Body of pancreas (tissue), 4 donors: ENCODE results near the gene CST3. TPM values are rescaled to one million over a fixed set of nuclear protein-coding genes. Genes with fewer than 3 reads are reported as not detected.

ENCODE experiments used
- ATAC-seq: fragments of 150-250 bp; one replicate; pipeline ENCODE4 v1.9.1; 2016
- DNase-seq, 4 donors: peaks; one replicate each; pipeline ENCODE4 v3.0.0-alpha.2; 2019
- H3K27ac ChIP-seq, 4 donors: fragments of 200-600 bp; sonication (generic); 1 replicate in 3 of 4; 2 replicates in 1 of 4; pipeline versions ENCODE4 v1.5.1 to v1.6.1; 2016 to 2019; ENCODE audit warnings: mild to moderate bottlenecking in 1 of 4, mixed read lengths in 1 of 4, moderate library complexity in 1 of 4
- H3K27me3 ChIP-seq, 2 donors: fragments of 200-600 bp; sonication (generic); one replicate each; pipeline ENCODE4 v1.6.0; 2016; ENCODE audit warnings: mild to moderate bottlenecking in 1 of 2
- H3K36me3 ChIP-seq, 2 donors: fragments of 200-600 bp; sonication (generic); replicated peaks in 1 of 2; 2 replicates each; pipeline ENCODE4 v1.5.1; 2016; ENCODE audit warnings: low read depth in 2 of 2; ENCODE audit not compliant: insufficient read depth in 1 of 2
- H3K4me1 ChIP-seq: fragments of 200-600 bp; sonication (generic); one replicate; pipeline ENCODE4 v1.6.0; 2016
- H3K4me3 ChIP-seq, 2 donors: fragments of 200-600 bp; sonication (generic); 1 replicate in 1 of 2; 2 replicates in 1 of 2; pipeline ENCODE4 v1.5.1; 2016 to 2019
- H3K9me3 ChIP-seq, 3 donors: fragments of 200-600 bp; sonication (generic); 1 replicate in 2 of 3; 2 replicates in 1 of 3; pipeline ENCODE4 v1.5.1; 2016
- CTCF ChIP-seq, 7 experiments: fragments of 450-650 bp in 4 of 7; fragments of 200-600 bp in 3 of 7; sonication (generic) in 3 of 7; IDR thresholded peaks; one replicate each; pipeline ENCODE4 v1.5.1; 2016 to 2019; ENCODE audit warnings: antibody characterized with exemption in 7 of 7
- POLR2A ChIP-seq, 3 donors: fragments of 450-650 bp; IDR thresholded peaks; one replicate each; pipeline ENCODE4 v1.6.1; 2016; ENCODE audit warnings: antibody characterized with exemption in 3 of 3, mild to moderate bottlenecking in 2 of 3
- WGBS, 2 donors: methylation state at CpG; one replicate each; pipeline ENCODE4 v1.1.5; 2017; 5-methylcytosine and 5-hydroxymethylcytosine counted together
- intact Hi-C: fragments of 100-400 bp; cut with DNase I; formaldehyde crosslinking; loops from one replicate; pipeline ENCODE4 v1.15.1; 2023
- total RNA-seq, 2 donors: library from RNA; depleted of rRNA; stranded (reverse); fragments of >200 nt; gene quantifications; one replicate each; pipeline ENCODE4 v1.1.0, GENCODE V29; 2016

CST3 gene
- total RNA-seq, 2 donors from 2014 or later: 491 to 654 TPM

- Histone ChIP-seq H3K9me3 (no peaks in the 10 kb centered on the region), H3K27me3 (no peaks in the 10 kb centered on the region), H3K36me3 (no peaks in the 10 kb centered on the region), H3K4me1 (no peaks in the 10 kb centered on the region), H3K27ac (no peak overlapping the region), H3K4me3 (no peak overlapping the region)
- TF ChIP-seq CTCF (IDR thresholded peaks at IDR 0.05): no peak
- TF ChIP-seq POLR2A (IDR thresholded peaks at IDR 0.05): no peak
- no peak for DNase-seq
- 70 to 86% methylated on average over 2 of the region's 2 CpGs for WGBS, 2 donors
- intact Hi-C loops: no loop called here
- no peak for ATAC-seq
Measured at GRCh38 chr20:23683281-23683680, 45.5 kb upstream of the CST3 start.

- H3K27me3 ChIP-seq: no peaks in the 10 kb centered on the region
- TF ChIP-seq POLR2A (IDR thresholded peaks at IDR 0.05): no peak
- no peak for TF ChIP-seq CTCF (IDR thresholded peaks at IDR 0.05)
- no peaks in the 10 kb centered on the region for H3K9me3 ChIP-seq
- DNase-seq (no peak), ATAC-seq (no peak)
- H3K4me1 ChIP-seq: no peaks in the 10 kb centered on the region
- intact Hi-C loops: no loop called here
- no peak overlapping the region for H3K4me3 ChIP-seq
- no peaks in the 10 kb centered on the region for H3K36me3 ChIP-seq
- H3K27ac ChIP-seq: no peak overlapping the region
Measured at GRCh38 chr20:23680146-23680545, 42.4 kb upstream of the CST3 start.

- H3K9me3 ChIP-seq: no peaks in the 10 kb centered on the region
- WGBS, 2 donors: 77 to 93% methylated on average over 7 of the region's 7 CpGs
- DNase-seq (no peak), ATAC-seq (no peak)
- TF ChIP-seq POLR2A (IDR thresholded peaks at IDR 0.05): no peak
- TF ChIP-seq CTCF (IDR thresholded peaks at IDR 0.05): no peak
- H3K4me1 ChIP-seq: no peaks in the 10 kb centered on the region
- no peaks in the 10 kb centered on the region for H3K36me3 ChIP-seq
- no peak overlapping the region for H3K27ac ChIP-seq
- H3K27me3 ChIP-seq: no peaks in the 10 kb centered on the region
- H3K4me3 ChIP-seq: no peak overlapping the region
- intact Hi-C loops: no loop called here
Measured at GRCh38 chr20:23679133-23680092, 41.7 kb upstream of the CST3 start.

- DNase-seq: no peak
- no peak for TF ChIP-seq CTCF (IDR thresholded peaks at IDR 0.05)
- no peak for TF ChIP-seq POLR2A (IDR thresholded peaks at IDR 0.05)
- no peak for ATAC-seq
- H3K9me3 ChIP-seq: no peaks in the 10 kb centered on the region
- intact Hi-C loops: no loop called here
- no peaks in the 10 kb centered on the region for H3K4me1 ChIP-seq
- no peaks in the 10 kb centered on the region for H3K27me3 ChIP-seq
- WGBS, 2 donors: 53 to 55% methylated on average over 1 of the region's 1 CpG
- no peak overlapping the region for H3K27ac ChIP-seq
- H3K4me3 ChIP-seq: no peak overlapping the region
- no peaks in the 10 kb centered on the region for H3K36me3 ChIP-seq
Measured at GRCh38 chr20:23673209-23673608, 35.5 kb upstream of the CST3 start.

- 78 to 95% methylated on average over 1 of the region's 1 CpG for WGBS, 2 donors
- Histone ChIP-seq H3K36me3 (no peaks in the 10 kb centered on the region), H3K27ac (no peak overlapping the region), H3K4me3 (no peak overlapping the region), H3K27me3 (no peaks in the 10 kb centered on the region), H3K9me3 (no peaks in the 10 kb centered on the region), H3K4me1 (no peaks in the 10 kb centered on the region)
- intact Hi-C loops: no loop called here
- ATAC-seq: no peak
- no peak for DNase-seq
- TF ChIP-seq CTCF (IDR thresholded peaks at IDR 0.05) (no peak), POLR2A (IDR thresholded peaks at IDR 0.05) (no peak)
Measured at GRCh38 chr20:23672158-23672557, 34.4 kb upstream of the CST3 start.
